ENCODE results near the gene ECT2L.

ECT2L gene

DNA sequence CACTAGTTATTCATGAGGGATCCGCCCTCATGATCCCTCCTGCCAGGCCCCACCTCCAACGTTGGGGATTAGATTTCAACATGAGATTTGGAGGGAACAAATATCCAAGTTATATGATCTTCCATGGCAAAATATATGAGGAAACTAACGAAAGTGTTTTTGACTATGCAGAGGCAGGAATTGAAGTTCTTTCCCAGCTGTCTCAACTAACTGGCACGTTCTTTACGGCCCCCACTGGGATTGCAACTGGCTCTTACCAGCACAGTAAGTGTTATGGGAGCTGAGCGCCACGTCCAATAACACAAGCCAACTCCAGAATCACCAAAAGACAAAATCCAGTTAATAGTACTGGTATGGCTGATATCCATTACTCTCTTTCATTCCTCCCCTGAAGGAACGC, 66.6 kb downstream of the ECT2L start:
- H3K4me1 ChIP-seq (ENCODE audit: control insufficient read depth in 2 of 2, insufficient read depth in 1 of 2, low read depth in 1 of 2, low read length in 2 of 2) = peaks cover 0 to 2% of the 10 kb centered on the region in 2 donors
- no peak for DNase-seq (ENCODE audit: low spot score)
- no peak overlapping the region for H3K14ac ChIP-seq (ENCODE audit: low read length)
- no peaks in the 10 kb centered on the region for H3K27me3 ChIP-seq (ENCODE audit: control insufficient read depth in 3 of 3, insufficient read depth in 3 of 3, low read depth in 1 of 3, low read length in 3 of 3)
- H2BK15ac ChIP-seq (ENCODE audit: low read length) = no peak overlapping the region
- H3K79me1 ChIP-seq (ENCODE audit: low read depth, low read length) = no peaks in the 10 kb centered on the region
- H2AFZ ChIP-seq (ENCODE audit: low read length) = no peak overlapping the region
- no peak overlapping the region for H3K4me2 ChIP-seq (ENCODE audit: insufficient read depth, low read length, poor library complexity, severe bottlenecking)
- H2BK5ac ChIP-seq (ENCODE audit: low read length) = no peak overlapping the region
- H3K27ac ChIP-seq (replicated peaks; ENCODE audit: low read length) = no peak overlapping the region
- H3K36me3 ChIP-seq (replicated peaks in 1 of 2; ENCODE audit: control insufficient read depth in 2 of 2, insufficient read depth in 2 of 2, low read length in 2 of 2) = no peaks in the 10 kb centered on the region
- no peak overlapping the region for H3K4ac ChIP-seq (ENCODE audit: low read length)
- no peak overlapping the region for H4K91ac ChIP-seq (ENCODE audit: low read depth, low read length, poor library complexity)
- no peak overlapping the region for H3K4me3 ChIP-seq (ENCODE audit: low read length in 2 of 2)
- H2BK12ac ChIP-seq (ENCODE audit: low read length) = no peak overlapping the region
- no peaks in the 10 kb centered on the region for H3K9me3 ChIP-seq (replicated peaks in 1 of 2; ENCODE audit: control insufficient read depth in 2 of 2, insufficient read depth in 1 of 2, low read depth in 1 of 2, low read length in 2 of 2)
- no CpG with 5 or more reads among the region's 8 CpGs for WGBS, 2 donors (ENCODE audit: extremely low coverage in 2 of 2, insufficient read length in 2 of 2, insufficient replicate concordance in 1 of 2)
- H3K18ac ChIP-seq (ENCODE audit: low read length) = no peak overlapping the region
- H2BK120ac ChIP-seq (ENCODE audit: low read depth, low read length) = no peak overlapping the region
- no peak overlapping the region for H2AK5ac ChIP-seq (ENCODE audit: low read depth, low read length)
- H3K23ac ChIP-seq (ENCODE audit: low read depth, low read length, poor library complexity) = no peak overlapping the region
- H3K9ac ChIP-seq (ENCODE audit: low read depth, low read length, poor library complexity) = no peak overlapping the region
- H4K8ac ChIP-seq (ENCODE audit: low read depth, low read length) = no peak overlapping the region

DNA sequence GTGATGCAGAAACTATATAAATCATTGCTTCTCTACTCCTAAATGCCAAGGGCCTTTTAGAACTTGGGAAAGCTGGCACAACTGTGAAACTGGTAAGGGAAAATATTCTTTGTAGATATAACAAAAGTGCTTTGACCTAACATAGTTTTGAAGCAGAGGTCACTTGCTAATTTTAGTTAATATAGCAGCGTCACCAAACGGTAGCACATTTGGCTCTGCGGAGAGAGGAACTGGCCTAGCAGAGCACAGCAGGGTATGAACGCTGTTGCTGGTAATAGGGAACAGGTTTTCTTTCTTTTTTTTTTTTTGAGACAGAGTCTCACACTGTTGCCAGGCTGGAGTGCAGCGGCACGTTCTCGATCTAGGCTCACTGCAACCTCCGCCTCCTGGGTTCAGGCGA, 67.4 kb downstream of the ECT2L start:
- H2AK5ac ChIP-seq (ENCODE audit: low read depth, low read length) = no peak overlapping the region
- no peak overlapping the region for H2BK5ac ChIP-seq (ENCODE audit: low read length)
- no peak overlapping the region for H3K9ac ChIP-seq (ENCODE audit: low read depth, low read length, poor library complexity)
- no peak overlapping the region for H3K18ac ChIP-seq (ENCODE audit: low read length)
- H4K8ac ChIP-seq (ENCODE audit: low read depth, low read length) = no peak overlapping the region
- peaks cover 0 to 2% of the 10 kb centered on the region in 2 donors for H3K4me1 ChIP-seq (ENCODE audit: control insufficient read depth in 2 of 2, insufficient read depth in 1 of 2, low read depth in 1 of 2, low read length in 2 of 2)
- no peaks in the 10 kb centered on the region for H3K79me1 ChIP-seq (ENCODE audit: low read depth, low read length)
- H3K27me3 ChIP-seq (ENCODE audit: control insufficient read depth in 3 of 3, insufficient read depth in 3 of 3, low read depth in 1 of 3, low read length in 3 of 3) = no peaks in the 10 kb centered on the region
- H2BK15ac ChIP-seq (ENCODE audit: low read length) = no peak overlapping the region
- no peak overlapping the region for H3K4me3 ChIP-seq (ENCODE audit: low read length in 2 of 2)
- H2BK12ac ChIP-seq (ENCODE audit: low read length) = no peak overlapping the region
- no peak overlapping the region for H3K4me2 ChIP-seq (ENCODE audit: insufficient read depth, low read length, poor library complexity, severe bottlenecking)
- H2BK120ac ChIP-seq (ENCODE audit: low read depth, low read length) = no peak overlapping the region
- H3K9me3 ChIP-seq (replicated peaks in 1 of 2; ENCODE audit: control insufficient read depth in 2 of 2, insufficient read depth in 1 of 2, low read depth in 1 of 2, low read length in 2 of 2) = no peaks in the 10 kb centered on the region
- no peak overlapping the region for H3K23ac ChIP-seq (ENCODE audit: low read depth, low read length, poor library complexity)
- H3K36me3 ChIP-seq (replicated peaks in 1 of 2; ENCODE audit: control insufficient read depth in 2 of 2, insufficient read depth in 2 of 2, low read length in 2 of 2) = no peaks in the 10 kb centered on the region
- H3K14ac ChIP-seq (ENCODE audit: low read length) = no peak overlapping the region
- no peak overlapping the region for H3K27ac ChIP-seq (replicated peaks; ENCODE audit: low read length)
- H3K4ac ChIP-seq (ENCODE audit: low read length) = no peak overlapping the region
- H2AFZ ChIP-seq (ENCODE audit: low read length) = no peak overlapping the region
- no CpG with 5 or more reads among the region's 9 CpGs for WGBS, 2 donors (ENCODE audit: extremely low coverage in 2 of 2, insufficient read length in 2 of 2, insufficient replicate concordance in 1 of 2)
- DNase-seq (ENCODE audit: low spot score) = no peak
- H4K91ac ChIP-seq (ENCODE audit: low read depth, low read length, poor library complexity) = no peak overlapping the region

DNA sequence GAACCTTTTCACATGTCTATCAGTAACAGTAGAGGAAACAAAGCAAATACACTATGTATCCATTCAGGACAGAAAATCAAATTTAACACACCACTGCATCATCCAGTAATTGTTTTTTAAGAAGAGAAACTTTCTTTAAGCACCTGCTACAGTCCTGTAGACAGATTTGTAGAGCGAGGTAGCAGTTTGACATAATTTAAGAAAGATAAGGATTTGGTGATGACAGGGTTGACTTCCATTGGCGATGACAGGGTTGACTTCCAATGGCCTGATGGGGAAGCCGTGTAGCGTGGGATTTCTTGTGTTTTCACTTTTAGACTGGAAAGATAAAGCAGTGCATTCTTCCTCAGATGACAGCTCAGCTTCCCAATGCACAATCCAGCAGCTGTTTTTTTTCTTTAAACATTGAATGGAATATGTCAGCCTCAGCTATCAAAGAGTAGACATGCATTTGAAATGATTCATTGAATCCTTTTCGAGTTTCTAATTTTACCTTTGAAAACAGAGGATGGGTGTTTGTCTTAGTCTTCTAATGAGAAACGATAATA, 68.5 kb downstream of the ECT2L start:
- WGBS, 2 donors (ENCODE audit: extremely low coverage in 2 of 2, insufficient read length in 2 of 2, insufficient replicate concordance in 1 of 2) = no CpG with 5 or more reads among the region's 6 CpGs
- Histone ChIP-seq H3K18ac (ENCODE audit: low read length) (no peak overlapping the region), H4K91ac (ENCODE audit: low read depth, low read length, poor library complexity) (no peak overlapping the region), H2BK12ac (ENCODE audit: low read length) (no peak overlapping the region), H2AFZ (ENCODE audit: low read length) (no peak overlapping the region), H3K14ac (ENCODE audit: low read length) (no peak overlapping the region), H4K8ac (ENCODE audit: low read depth, low read length) (no peak overlapping the region), H2BK120ac (ENCODE audit: low read depth, low read length) (no peak overlapping the region), H2AK5ac (ENCODE audit: low read depth, low read length) (no peak overlapping the region), H3K23ac (ENCODE audit: low read depth, low read length, poor library complexity) (no peak overlapping the region), H2BK5ac (ENCODE audit: low read length) (no peak overlapping the region), H3K9ac (ENCODE audit: low read depth, low read length, poor library complexity) (no peak overlapping the region), H3K36me3 (replicated peaks in 1 of 2; ENCODE audit: control insufficient read depth in 2 of 2, insufficient read depth in 2 of 2, low read length in 2 of 2) (no peaks in the 10 kb centered on the region), H3K4ac (ENCODE audit: low read length) (no peak overlapping the region), H3K9me3 (replicated peaks in 1 of 2; ENCODE audit: control insufficient read depth in 2 of 2, insufficient read depth in 1 of 2, low read depth in 1 of 2, low read length in 2 of 2) (no peaks in the 10 kb centered on the region), H3K4me3 (ENCODE audit: low read length in 2 of 2) (no peak overlapping the region), H2BK15ac (ENCODE audit: low read length) (no peak overlapping the region), H3K79me1 (ENCODE audit: low read depth, low read length) (no peaks in the 10 kb centered on the region), H3K27ac (replicated peaks; ENCODE audit: low read length) (no peak overlapping the region), H3K27me3 (ENCODE audit: control insufficient read depth in 3 of 3, insufficient read depth in 3 of 3, low read depth in 1 of 3, low read length in 3 of 3) (no peaks in the 10 kb centered on the region), H3K4me2 (ENCODE audit: insufficient read depth, low read length, poor library complexity, severe bottlenecking) (no peak overlapping the region), H3K4me1 (ENCODE audit: control insufficient read depth in 2 of 2, insufficient read depth in 1 of 2, low read depth in 1 of 2, low read length in 2 of 2) (peaks cover 2 to 3% of the 10 kb centered on the region in 2 donors)
- no peak for DNase-seq (ENCODE audit: low spot score)

DNA sequence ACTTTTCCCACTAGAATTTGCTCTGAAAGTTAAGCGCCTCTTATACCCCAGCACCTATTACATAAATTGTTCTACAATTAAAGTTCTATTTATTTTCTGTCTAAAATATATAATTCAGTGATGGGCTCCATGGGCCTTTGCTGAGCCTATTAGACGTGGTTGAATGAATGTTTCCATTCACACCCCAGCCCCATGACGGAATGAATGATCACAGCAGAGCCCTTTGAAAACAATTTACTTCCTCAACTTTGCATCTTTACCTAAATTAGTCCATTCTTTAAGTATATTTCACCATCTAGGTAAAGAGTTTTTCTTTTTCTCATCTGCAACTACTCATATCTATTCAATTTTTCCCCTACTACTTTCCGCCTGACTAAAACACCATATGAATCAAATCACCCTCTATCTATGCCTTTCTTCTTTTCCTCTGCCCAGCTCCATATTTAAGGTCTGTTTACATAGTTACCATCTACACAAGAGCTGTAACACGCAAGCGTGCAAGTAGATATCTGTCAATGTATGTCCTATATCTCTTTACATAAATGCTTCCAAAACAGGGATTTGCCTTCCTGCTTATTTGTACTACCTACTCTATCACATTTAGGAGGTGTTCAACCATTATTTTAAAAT, 69.7 kb downstream of the ECT2L start:
- Histone ChIP-seq H3K9me3 (replicated peaks in 1 of 2; ENCODE audit: control insufficient read depth in 2 of 2, insufficient read depth in 1 of 2, low read depth in 1 of 2, low read length in 2 of 2) (no peaks in the 10 kb centered on the region), H3K79me1 (ENCODE audit: low read depth, low read length) (no peaks in the 10 kb centered on the region), H4K8ac (ENCODE audit: low read depth, low read length) (no peak overlapping the region), H3K4me1 (ENCODE audit: control insufficient read depth in 2 of 2, insufficient read depth in 1 of 2, low read depth in 1 of 2, low read length in 2 of 2) (peaks cover 2 to 4% of the 10 kb centered on the region in 2 donors), H3K36me3 (replicated peaks in 1 of 2; ENCODE audit: control insufficient read depth in 2 of 2, insufficient read depth in 2 of 2, low read length in 2 of 2) (no peaks in the 10 kb centered on the region), H3K23ac (ENCODE audit: low read depth, low read length, poor library complexity) (no peak overlapping the region), H2BK15ac (ENCODE audit: low read length) (no peak overlapping the region), H4K91ac (ENCODE audit: low read depth, low read length, poor library complexity) (no peak overlapping the region), H2BK5ac (ENCODE audit: low read length) (no peak overlapping the region), H3K4me2 (ENCODE audit: insufficient read depth, low read length, poor library complexity, severe bottlenecking) (no peak overlapping the region), H2BK120ac (ENCODE audit: low read depth, low read length) (no peak overlapping the region), H3K27me3 (ENCODE audit: control insufficient read depth in 3 of 3, insufficient read depth in 3 of 3, low read depth in 1 of 3, low read length in 3 of 3) (no peaks in the 10 kb centered on the region), H2AK5ac (ENCODE audit: low read depth, low read length) (no peak overlapping the region), H2AFZ (ENCODE audit: low read length) (no peak overlapping the region), H3K9ac (ENCODE audit: low read depth, low read length, poor library complexity) (no peak overlapping the region), H3K18ac (ENCODE audit: low read length) (no peak overlapping the region), H3K4ac (ENCODE audit: low read length) (no peak overlapping the region), H3K27ac (replicated peaks; ENCODE audit: low read length) (no peak overlapping the region), H3K4me3 (ENCODE audit: low read length in 2 of 2) (no peak overlapping the region), H2BK12ac (ENCODE audit: low read length) (no peak overlapping the region), H3K14ac (ENCODE audit: low read length) (no peak overlapping the region)
- WGBS, 2 donors (ENCODE audit: extremely low coverage in 2 of 2, insufficient read length in 2 of 2, insufficient replicate concordance in 1 of 2) = 100% methylated on average over 1 of the region's 6 CpGs; no CpG with 5 or more reads in 1 of the 2 donors
- DNase-seq (ENCODE audit: low spot score) = no peak

All from neuronal stem cell (in vitro differentiated cells).